ENCODE measurements around the gene ITGA5. TPM values are rescaled to one million over a fixed set of nuclear protein-coding genes. Genes with fewer than 3 reads are reported as not detected.

ITGA5 gene
- total and polyA plus RNA-seq, 2 of the 13 experiments (the other 11 are each of a cell fraction or from before 2014, with no cell fraction given): 0.20 to 0.40 TPM

GRCh38 chr12:54360717-54361456 lies 58.2 kb downstream of the ITGA5 start (continued):
- TF ChIP-seq ZSCAN30 (CRISPR knock-in tag; IDR thresholded peaks at IDR 0.05): no peak
- TF ChIP-seq SALL1 (CRISPR knock-in tag; IDR thresholded peaks at IDR 0.05): peak; percentile 50
- no peak for TF ChIP-seq ZNF577 (CRISPR knock-in tag; IDR thresholded peaks at IDR 0.05; ENCODE audit: borderline replicate concordance, low read depth)
- TF ChIP-seq REL (CRISPR knock-in tag; conservative IDR thresholded peaks at IDR 0.05): no peak
- TF ChIP-seq NR0B2 (CRISPR knock-in tag; IDR thresholded peaks at IDR 0.05): no peak
- no peak for TF ChIP-seq ZNF30 (CRISPR knock-in tag; IDR thresholded peaks at IDR 0.05)
- TF ChIP-seq TAF15 (IDR thresholded peaks at IDR 0.05; ENCODE audit: low read depth, low read length, poor library complexity, severe bottlenecking): no peak
- TF ChIP-seq ZNF430 (CRISPR knock-in tag; IDR thresholded peaks at IDR 0.05): no peak
- TF ChIP-seq ZNF570 (CRISPR knock-in tag; IDR thresholded peaks at IDR 0.05; ENCODE audit: borderline replicate concordance): no peak
- 0 out of 2 replicates have a peak, but pooled peaks have one; percentile 21 for TF ChIP-seq BCL6 (CRISPR knock-in tag; IDR thresholded peaks at IDR 0.05)
- no peak for TF ChIP-seq NFKB2 (CRISPR knock-in tag; IDR thresholded peaks at IDR 0.05; ENCODE audit: borderline replicate concordance)
- TF ChIP-seq CHCHD3 (CRISPR knock-in tag; IDR thresholded peaks at IDR 0.05): no peak
- TF ChIP-seq RBFOX2 (IDR thresholded peaks at IDR 0.05; ENCODE audit: low read depth, low read length): no peak
- no peak for TF ChIP-seq ZNF101 (CRISPR knock-in tag; IDR thresholded peaks at IDR 0.05; ENCODE audit: borderline replicate concordance, low read depth)
- TF ChIP-seq ZIK1 (CRISPR knock-in tag; IDR thresholded peaks at IDR 0.05; ENCODE audit: borderline replicate concordance, low read depth): no peak
- TF ChIP-seq, protein P1, sequence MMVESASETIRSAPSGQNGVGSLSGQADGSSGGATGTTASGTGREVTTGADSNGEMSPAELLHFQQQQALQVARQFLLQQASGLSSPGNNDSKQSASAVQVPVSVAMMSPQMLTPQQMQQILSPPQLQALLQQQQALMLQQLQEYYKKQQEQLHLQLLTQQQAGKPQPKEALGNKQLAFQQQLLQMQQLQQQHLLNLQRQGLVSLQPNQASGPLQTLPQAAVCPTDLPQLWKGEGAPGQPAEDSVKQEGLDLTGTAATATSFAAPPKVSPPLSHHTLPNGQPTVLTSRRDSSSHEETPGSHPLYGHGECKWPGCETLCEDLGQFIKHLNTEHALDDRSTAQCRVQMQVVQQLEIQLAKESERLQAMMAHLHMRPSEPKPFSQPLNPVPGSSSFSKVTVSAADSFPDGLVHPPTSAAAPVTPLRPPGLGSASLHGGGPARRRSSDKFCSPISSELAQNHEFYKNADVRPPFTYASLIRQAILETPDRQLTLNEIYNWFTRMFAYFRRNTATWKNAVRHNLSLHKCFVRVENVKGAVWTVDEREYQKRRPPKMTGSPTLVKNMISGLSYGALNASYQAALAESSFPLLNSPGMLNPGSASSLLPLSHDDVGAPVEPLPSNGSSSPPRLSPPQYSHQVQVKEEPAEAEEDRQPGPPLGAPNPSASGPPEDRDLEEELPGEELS (CRISPR knock-in tag; IDR thresholded peaks at IDR 0.05): 0 out of 2 replicates have a peak, but pooled peaks have one; percentile 24
- no peak for TF ChIP-seq HCFC1 (IDR thresholded peaks at IDR 0.05; ENCODE audit: low read depth, low read length)
- TF ChIP-seq PHF5A (CRISPR knock-in tag; IDR thresholded peaks at IDR 0.05; ENCODE audit: low read depth, unreplicated experiment): no peak
- TF ChIP-seq ZNF256 (CRISPR knock-in tag; conservative IDR thresholded peaks at IDR 0.05): no peak
- no peak for TF ChIP-seq ZNF253 (CRISPR knock-in tag; IDR thresholded peaks at IDR 0.05; ENCODE audit: borderline replicate concordance)
- TF ChIP-seq HES4 (CRISPR knock-in tag; IDR thresholded peaks at IDR 0.05; ENCODE audit: borderline replicate concordance): no peak
- TF ChIP-seq, protein P2, sequence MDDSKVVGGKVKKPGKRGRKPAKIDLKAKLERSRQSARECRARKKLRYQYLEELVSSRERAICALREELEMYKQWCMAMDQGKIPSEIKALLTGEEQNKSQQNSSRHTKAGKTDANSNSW (CRISPR knock-in tag; IDR thresholded peaks at IDR 0.05; ENCODE audit: borderline replicate concordance): no peak
- TF ChIP-seq ETV6 (CRISPR knock-in tag; conservative IDR thresholded peaks at IDR 0.05): no peak
- no peak for TF ChIP-seq NONO (IDR thresholded peaks at IDR 0.05)
- no peak for TF ChIP-seq NONO (CRISPR knock-in tag; conservative IDR thresholded peaks at IDR 0.05)
- no peak for TF ChIP-seq KLF12 (CRISPR knock-in tag; IDR thresholded peaks at IDR 0.05; ENCODE audit: borderline replicate concordance)
- TF ChIP-seq SRSF1 (optimal IDR thresholded peaks at IDR 0.05; ENCODE audit: low read depth, low read length): no peak
